ENCODE measurements around the gene CPLX3.

GRCh38 chr15:74799255-74799855, 27.1 kb upstream of the CPLX3 start:
- TF ChIP-seq POLR2A (IDR thresholded peaks at IDR 0.05; ENCODE audit: low read depth, low read length), result no peak
- TF ChIP-seq POLR2AphosphoS5 (IDR thresholded peaks at IDR 0.05; ENCODE audit: low read depth, low read length), result no peak
- no peak for TF ChIP-seq TAF1 (IDR thresholded peaks at IDR 0.05; ENCODE audit: borderline replicate concordance, low read depth, low read length)

Data from GM12892 (cell line).